ENCODE measurements around the gene S100Z.
A peak's percentile ranks its signal among the peaks of the same experiment; 100 is the strongest.

Gene S100Z

DNA sequence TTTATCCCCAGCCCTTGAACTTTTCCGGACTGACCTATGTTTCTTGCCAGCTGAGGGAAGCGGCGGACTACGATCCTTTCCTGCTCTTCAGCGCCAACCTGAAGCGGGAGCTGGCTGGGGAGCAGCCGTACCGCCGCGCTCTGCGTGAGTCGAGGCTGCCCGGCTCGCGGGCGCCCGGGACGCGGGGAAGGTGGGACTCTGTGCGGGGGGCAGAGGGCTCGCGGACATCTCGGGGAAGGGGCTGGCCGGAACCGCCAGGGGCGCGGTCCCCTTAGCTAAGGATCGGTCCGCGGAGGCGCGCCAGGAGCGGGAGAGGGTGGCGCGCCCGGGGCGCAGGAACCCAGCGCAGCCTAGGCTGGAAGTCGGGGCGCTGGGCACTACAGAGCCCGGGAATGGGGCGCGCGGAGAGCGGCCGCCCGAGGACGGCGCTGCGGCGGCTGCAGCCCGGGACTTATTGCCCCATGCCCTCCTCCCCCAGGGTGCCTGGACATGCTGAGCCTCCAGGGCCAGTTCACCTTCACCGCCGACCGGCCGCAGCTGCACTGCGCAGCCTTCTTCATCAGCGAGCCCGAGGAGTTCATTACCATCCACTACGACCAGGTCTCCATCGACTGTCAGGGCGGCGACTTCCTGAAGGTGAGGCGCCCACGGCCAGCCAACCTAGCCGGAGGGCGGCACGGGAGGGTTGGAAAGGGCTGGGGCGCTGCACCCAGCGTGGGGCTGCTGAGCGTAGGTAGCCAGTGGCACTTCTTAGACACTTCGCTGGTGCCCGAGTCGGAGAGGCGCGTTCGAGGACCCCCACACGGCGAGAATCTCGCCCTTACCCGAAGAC, 104.0 kb downstream of the S100Z start:
- DNase-seq (ENCODE audit: low spot score) = no peak

DNA sequence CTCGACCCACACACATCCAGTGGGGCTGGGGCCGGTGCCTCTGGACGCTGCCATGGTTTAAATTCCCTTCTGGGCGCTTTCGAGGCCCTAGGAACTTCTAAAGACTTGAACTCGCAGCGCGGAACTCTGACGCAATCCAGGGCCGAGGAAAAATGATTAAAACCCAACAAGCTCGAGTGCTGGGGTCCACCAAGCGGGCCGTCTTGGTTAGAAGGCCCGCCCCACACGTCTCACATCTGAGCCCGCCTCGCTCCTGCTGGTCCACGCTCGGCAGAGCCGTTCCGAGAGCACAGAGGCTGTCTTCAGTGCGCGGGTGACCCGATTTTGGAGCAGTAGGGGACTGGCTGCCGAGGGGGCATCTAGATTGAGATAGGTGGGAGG, 104.6 kb downstream of the S100Z start:
- DNase-seq (ENCODE audit: low spot score) = no peak

GRCh38 chr5:76956033-76956432, 106.2 kb downstream of the S100Z start:
- DNase-seq (ENCODE audit: low spot score) = no peak

DNA sequence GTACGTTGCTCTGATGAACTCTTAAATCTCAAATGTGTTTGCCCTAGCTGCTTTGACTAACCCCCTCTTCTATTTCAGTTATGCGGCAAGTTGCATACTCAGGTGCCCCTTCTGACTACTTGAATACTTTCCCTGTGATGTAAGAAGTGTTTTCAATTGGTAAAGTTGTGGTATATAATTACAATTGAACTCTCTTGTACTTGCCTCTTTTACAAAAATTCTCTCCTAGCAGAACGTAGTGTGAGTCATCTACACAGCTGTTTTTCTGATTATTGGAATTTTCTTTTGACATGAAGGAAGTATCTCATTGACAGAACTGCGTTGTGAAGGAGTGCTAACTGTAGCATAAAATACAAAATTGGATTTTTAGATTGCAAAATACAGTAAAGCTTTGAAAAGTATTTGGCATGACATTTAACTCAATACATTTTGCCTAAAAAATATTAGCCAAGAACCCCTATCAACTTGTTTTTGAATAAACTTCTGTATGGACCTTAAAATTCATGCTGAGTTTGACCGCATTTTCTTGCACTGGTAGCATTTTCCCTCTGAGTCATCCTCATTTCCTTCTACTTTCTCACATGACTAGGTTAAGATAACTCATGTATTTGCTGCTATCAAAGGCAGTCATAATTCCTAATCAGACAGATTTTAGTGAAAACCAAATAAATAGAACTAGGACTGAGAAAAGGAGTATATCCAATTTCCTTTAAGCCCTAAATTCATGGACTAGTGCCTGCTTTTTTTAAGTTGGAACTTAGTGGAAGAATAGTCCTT, 109.4 kb downstream of the S100Z start:
- DNase-seq (ENCODE audit: low spot score) = peak; percentile 56

- DNase-seq (ENCODE audit: low spot score) = peak; percentile 19
Measured at GRCh38 chr5:76960004-76960625, 110.3 kb downstream of the S100Z start.

GRCh38 chr5:76964060-76964459, 114.2 kb downstream of the S100Z start:
- no peak for DNase-seq (ENCODE audit: low spot score)
